NCI-H1694 treated with DMSO at 0.1 percent for 48 hours (cell line): ENCODE results near the gene ZNF382.
"Not testable (repeated sequence)": the region's sequence is repeated elsewhere in the genome, so short reads cannot be mapped to it uniquely, and the experiment has no call there.

Experiments
- DNase-seq: peaks from one replicate; lab custom pipeline; 2025; lab: John Stamatoyannopoulos, UW

The ZNF382 gene

DNA sequence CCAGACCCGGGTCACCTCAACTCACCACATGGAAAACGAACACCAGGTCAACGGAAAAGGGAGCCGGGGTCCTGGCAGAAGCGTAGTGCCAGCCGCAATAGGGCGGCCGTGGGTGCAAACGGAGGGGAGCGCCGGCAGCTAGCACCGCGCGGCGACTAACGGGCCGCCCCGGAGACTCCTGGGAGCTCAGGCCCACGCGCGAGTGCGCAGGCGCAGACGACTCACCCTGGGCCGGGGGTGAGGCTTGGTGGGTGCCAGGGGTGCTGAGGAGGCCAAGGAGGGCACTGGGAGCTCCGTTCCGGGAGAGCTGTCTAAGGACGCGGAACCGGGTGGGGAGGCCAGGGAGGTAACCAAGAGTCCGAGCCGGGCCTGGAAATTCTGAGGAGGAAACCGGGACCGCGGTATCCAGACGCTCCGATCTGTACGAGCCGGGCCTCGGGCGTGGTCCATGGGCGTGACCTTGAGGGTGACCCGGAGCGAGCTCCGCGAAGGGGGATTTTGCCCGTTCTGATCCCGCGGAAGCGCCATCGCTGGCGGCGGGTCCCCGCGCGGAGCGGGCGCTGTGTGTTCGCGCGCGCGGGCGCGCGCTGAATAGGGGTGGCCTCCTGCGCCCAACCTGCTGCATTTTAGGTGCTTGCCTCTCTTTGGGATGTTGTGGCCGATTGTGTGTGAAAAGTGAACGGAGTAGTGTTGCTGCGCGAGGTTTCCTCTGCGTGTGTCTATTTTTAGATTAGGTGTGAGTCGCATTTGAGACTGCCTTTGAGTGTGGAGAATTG lies at the start of gene ZNF382:
Gene ZNF382, plus strand, starts transcription at position 213 of the 776 bp plus-strand sequence. CDS start 4,602 bp downstream, outside the sequence.
- no peak for DNase-seq

DNA sequence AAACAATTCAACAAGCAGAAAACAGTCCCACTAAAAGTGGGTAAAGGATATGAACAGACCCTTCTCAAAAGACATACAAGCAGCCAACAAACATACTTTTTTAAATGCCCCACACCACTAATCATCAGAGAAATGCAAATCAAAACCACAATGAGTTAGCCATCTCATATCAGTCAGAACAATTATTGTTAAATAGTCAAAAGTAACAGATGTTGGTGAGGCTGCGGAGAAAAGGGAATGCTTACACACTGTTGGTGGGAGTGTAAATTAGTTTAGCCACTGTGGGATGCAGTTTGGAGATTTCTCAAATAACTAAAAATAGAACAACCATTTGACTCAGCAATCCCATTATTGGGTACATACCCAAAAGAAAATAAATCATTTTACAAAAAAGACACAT lies 40.7 kb upstream of the ZNF382 start:
- DNase-seq = no peak

DNA sequence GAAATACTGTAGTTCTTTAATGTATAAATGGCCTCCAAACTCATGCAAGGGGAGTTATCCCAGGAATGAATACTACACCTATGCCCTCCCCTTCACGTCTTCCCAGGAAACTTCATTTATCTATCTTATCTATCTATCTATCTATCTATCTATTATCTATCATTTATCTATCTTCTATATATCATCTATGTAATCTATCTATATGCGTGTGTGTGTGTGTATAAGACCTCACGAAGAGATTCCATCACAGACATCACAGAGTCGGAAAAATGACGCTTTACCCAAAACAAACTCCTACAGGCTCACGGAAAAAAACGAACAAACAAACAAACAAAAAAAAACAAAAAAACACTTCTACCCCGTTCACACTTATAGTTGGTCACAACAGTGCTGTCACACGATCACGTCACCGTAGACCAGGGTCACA lies 32.5 kb upstream of the ZNF382 start:
- DNase-seq = no peak

DNA sequence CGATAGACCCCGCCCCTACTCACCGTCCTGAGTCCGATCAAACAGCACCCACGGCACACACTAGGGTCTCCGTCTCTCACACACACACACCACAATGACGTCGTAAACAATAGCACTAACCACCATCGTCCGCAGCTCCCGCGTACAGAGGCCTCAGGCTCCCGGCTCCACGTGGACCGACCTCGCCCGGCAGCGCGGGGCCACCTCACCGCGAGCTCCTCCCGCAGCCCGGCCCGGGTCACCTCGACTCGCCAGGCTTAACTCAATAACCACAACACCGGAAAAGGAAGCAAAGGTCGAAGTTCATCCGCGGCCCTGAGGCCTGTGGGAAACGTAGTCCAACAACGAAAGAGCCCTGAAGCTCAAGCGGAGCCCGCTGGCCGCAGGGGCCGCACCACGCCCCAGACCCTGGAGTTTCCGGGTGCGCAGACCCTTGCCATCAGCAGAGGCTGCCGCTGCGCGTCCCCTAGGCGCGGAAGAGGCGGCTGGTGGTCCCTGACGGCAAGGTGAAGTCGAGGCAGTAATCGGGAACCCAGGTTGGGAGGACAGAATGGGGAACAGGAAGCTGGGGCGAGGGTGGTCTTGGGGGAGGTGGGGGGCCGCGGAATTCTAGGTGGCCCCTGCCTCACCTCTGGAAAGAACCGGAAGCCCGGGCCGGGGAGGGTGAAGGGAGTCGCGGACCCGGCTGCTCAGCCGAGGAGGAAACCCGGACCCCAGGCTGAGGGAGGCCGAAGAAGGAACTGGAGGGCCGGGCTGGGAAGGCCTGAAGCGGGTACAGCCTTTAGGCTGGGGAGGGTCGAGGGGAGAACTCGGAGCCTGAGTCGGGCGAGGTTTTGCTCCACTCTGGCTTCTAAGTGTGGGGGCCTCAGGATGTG lies 31.9 kb upstream of the ZNF382 start, which contains the start of gene ZNF529:
Gene ZNF529, minus strand, starts transcription at position 273 of the 875 bp plus-strand sequence. CDS start 946 bp downstream, outside the sequence.
- peak; percentile 44 for DNase-seq

DNA sequence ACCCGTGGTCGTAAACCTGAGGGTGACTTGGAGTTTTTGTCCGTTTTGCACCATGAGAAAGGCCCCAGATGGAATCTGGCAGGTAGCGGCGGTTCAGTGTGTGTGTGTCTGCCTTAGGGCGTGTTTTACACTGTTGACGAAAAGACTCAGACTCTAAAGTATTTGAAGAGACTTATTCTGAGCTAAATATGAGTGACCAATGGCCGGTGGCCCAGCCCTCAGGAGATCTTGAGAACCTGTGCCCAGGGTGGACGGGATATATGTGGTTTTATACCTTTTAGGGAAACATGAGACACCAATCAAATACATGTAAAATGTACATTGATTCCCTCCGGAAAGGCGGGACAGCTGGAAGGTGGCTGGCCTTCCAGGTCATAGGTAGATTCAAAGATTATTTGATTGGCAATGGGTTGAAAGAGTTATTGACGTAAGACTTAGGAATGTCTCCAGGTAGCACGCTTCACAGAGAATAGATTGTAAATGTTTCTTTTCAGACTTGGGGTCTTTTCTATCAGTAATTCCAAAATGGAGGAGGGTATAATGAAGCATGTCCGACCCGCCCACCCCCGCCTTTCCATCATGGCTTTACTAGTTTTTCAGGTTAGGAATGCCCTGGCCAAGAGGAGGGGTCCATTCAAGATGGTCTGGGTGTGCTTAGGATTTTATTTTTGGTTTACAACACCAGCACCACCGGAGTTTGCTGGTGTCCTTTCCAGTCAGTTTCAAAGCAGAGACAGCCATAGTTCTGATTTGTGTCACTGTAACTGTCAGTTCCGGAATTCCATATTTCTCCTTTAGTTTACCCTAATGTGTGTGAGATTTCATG lies 31.0 kb upstream of the ZNF382 start:
- no peak for DNase-seq

DNA sequence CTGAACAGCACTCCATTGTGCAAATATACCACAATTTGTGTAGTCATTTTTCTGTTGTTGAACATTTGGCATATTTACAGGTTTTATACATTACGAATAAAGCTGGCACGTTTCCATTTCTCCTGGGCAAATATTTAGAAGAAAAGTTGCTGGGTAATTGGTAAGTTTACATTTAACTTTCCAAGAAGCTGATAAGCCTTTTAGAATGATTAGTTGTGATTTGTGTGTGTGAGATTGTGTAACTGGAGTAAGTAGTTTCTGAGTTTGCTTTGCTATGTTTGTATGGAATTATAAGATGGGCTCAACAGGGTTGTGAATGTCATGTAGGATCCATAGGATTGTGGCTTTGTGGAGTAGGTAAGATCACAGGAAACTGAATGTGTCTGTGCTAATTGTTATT lies 30.4 kb upstream of the ZNF382 start:
- no peak for DNase-seq

DNA sequence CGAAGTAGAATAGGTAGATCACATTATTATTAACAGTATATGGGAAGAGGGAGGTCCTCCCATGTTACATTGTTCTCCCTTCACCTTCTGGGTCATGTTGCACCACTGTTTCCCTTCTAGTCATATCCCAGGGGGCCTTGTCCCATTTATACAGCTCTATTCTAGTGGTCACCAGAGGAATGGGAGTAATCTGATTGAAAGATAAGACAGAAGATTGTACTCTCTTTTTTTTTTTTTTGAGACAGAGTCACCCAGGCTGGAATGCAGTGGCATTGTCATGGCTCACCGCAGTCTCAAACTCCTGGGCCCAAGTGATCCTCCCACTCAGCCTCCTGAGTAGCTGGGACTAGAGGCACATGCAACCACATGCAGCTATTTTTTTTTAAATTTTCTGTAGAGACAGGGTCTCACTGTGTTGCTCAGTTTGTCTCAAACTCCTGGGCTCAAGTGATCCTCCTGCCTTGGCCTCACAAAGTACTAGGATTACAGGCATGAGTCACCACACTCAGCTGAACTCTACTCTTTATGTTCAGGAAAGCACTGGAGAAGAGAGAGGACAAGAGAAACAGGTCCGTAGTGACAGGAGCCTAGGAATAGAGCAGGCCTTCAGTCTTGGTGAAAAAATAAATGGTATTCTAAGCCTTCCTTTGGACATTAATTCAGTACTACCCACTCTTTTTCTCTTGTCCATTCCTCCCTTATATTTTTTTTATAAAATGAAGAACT lies 27.7 kb upstream of the ZNF382 start:
- DNase-seq = no peak

DNA sequence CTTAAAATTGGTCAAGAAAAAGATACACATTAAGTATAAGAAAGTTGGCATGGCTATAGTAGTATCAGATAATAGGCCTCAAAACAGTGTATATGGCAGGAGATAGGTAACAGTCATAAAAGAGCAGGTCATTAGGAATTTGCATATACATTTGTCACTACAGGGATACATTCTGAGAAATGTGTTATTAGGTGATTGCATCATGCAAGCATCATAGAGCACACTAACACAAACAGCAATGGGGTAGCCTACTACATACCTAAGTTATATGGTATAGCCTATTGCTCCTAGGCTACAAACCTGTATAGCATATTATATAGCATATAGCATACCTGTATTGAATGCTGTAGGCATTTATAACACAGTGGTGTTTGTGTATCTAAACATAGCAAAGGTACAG lies 25.9 kb upstream of the ZNF382 start:
- DNase-seq = no peak

DNA sequence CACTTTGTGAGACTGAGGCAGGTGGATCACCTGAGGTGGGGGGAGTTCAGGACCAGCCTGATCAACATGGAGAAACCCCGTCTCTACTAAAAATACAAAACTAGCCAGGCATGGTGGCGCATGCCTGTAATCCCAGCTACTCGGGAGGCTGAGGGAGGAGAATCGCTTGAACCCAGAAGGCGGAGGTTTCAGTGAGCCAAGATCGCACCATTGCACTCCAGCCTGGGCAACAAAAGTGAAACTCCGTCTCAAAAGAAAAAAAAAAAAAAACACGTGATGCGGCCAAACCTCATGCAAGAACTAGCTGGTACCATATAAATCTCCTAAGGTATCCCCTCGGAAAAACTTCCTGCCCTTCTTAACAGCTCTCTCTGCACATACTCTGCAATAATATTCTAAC lies 2.4 kb upstream of the ZNF382 start:
- not testable (repeated sequence) for DNase-seq

DNA sequence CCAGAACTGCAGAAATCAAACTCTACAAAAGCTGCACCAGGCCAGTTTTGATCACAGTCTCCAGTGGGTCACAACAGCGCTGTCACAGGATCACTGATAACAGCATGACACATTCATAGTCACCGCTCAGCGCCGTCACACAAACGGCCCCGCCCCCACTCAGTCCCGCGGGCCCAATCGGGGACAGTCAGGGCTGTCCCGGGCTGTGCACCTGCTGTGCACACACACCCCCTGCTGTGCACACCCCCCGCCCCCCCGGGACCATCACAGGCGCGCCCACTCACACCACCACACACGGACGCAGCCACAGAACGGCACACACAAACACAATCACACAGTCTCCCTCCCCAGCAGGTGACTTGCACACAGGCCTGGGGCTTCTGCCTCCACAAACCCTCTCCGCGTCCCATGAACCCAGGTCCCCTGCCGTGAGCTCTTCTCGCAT lies 435 bp upstream of the ZNF382 start:
- DNase-seq = no peak

DNA sequence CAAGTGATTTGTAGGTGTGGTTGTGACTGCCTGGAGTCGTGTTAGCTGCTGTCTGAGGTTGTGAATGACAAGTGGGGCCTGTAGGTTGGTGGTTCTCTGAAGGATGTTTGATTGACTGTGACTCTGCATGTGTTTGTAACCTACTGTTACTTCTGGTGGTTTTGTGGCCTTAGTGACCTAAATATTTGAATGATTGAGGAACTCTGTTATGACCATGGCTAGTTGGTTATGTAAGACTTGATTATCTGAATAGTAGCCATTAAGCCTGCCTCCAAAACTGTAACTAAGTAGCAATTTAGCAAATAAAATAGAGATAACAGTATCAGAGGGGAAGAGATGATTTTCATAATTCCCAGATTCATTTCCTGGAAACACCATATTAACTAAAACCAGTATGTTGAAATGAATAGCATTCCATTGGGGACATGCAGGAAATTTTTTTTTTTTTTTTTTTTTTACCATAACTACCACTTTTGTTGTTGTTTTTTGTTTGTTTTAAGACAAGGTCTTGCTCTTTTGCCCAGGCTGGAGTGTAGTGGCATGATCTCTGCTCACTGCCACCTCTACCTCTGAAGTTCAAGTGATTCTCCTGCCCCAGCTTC lies 865 bp downstream of the ZNF382 start:
- DNase-seq = no peak

DNA sequence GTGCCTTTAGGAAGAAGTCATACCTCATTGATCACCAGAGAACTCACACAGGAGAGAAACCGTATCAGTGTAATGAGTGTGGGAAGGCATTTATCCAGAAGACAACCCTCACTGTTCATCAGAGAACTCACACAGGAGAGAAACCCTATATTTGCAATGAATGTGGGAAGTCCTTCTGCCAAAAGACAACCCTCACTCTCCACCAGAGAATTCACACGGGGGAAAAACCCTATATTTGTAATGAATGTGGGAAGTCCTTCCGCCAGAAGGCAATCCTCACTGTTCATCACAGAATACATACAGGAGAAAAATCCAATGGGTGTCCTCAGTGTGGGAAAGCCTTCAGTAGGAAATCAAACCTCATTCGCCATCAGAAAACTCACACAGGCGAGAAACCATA lies 21.9 kb downstream of the ZNF382 start:
- DNase-seq = no peak

DNA sequence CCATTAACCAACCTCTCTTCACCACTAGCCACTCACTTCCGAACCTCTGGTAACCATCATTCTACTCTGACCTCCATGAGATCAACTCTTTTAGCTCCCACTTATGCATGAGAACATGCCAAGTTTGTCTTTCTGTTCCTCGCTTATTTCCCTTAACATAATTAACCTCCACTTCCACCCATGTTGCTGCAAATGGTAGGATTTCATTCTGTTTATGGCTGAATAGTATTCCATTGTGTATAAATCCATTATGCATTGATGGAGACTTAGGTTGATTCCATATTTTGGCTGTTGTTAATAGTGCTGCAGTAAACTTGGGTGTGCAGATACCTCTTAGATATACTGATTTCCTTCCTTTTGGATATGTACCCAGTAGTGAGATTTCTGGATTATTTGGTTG lies 30.2 kb downstream of the ZNF382 start:
- DNase-seq = no peak

DNA sequence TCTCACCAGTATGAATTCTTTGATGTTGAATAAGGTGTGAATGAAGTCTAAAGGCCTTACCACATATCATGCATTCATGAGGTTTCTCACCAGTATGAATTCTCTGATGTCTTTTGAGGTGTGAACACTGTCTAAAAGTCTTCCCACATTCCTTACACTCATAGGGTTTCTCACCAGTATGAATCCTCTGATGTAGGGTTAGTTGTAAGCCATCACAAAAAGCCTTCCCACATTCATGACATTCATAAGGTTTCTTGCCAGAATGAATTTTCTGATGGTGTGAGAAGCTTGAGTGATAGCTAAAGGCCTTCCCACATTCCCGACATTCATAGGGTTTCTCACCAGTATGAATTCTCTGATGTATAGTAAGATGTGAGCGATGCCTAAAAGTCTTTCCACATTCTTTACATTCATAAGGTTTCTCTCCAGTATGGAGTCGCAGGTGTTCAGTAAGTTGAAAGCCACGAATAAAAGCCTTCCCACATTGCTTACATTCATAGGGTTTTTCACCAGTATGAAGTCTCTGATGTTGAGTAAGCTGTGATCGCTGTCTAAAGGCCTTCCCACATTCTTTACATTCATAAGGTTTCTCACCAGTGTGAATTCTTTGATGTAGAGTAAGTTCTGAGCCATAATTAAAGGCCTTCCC lies 33.9 kb downstream of the ZNF382 start:
- no peak for DNase-seq

DNA sequence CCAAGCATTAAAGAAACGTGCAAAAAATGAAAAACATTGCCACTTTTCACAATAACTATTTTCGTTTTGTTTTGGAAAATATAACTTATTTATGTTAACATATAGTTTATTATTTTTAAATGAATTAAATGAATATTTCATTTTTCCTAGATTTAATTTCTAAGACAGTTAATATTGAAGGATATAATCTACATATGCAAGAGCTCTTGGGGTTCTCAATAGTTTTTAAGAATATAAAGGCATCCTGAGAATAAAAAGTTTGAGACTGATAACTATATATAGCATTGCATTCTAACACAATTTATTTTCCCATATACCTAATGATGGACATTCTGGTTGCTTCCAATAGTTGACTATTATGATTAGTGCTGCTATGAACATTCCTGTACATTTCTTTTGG lies 41.6 kb downstream of the ZNF382 start:
- DNase-seq = no peak

DNA sequence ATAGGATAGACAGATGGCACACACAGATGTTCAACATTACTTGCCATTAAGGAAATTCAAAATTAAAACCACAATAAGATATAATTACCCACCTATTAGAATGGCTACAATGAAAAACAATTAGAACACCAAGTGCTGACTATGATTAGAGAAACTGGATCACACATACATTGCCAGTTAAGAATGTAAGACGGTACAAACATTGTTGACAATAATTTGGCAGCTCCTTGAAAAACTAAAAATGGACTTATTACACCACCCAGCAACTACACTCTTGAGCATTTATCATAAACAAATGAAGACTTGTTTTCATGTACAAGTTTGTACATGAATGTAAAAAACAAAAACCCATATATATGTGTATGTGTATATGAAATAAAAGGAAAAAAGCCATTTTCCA lies 47.8 kb downstream of the ZNF382 start:
- DNase-seq = no peak

DNA sequence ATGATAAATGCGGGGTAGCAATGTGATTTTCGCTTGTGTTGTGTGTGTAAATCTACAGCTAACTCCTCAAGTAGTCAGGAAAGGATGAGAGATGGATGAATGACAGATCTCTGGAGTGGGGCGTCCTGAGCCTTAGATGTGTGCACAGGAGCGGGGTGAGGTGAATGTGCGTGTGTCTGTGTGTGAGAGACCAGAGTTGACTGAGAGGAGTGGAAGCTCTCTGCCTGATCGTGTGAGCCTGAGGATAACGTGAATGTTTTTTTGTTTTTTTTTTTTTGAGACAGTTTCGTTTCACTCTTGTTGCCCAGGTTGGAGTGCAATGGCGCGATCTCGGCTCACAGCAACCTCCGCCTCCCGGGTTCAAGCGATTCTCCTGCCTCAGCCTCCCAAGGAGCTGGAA lies 60.7 kb downstream of the ZNF382 start:
- no peak for DNase-seq

DNA sequence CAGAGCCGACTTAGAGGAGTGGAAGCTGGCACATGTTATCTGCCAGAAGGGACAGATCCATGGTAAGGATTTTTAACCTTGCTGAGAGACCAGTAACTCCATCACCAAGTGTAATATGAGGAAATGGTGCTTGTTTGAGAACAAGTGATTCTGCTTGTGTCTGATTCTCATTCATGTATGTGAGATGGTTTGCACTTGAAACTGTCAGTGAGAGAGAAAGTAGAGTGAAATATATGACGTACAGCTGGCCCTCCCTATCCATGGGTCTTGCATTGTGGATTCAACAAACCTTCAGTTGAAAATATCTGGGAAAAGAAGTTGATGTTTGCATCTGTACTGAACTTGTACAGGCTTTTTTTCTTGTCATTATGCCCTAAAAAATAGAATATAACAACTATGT lies 63.5 kb downstream of the ZNF382 start:
- no peak for DNase-seq

DNA sequence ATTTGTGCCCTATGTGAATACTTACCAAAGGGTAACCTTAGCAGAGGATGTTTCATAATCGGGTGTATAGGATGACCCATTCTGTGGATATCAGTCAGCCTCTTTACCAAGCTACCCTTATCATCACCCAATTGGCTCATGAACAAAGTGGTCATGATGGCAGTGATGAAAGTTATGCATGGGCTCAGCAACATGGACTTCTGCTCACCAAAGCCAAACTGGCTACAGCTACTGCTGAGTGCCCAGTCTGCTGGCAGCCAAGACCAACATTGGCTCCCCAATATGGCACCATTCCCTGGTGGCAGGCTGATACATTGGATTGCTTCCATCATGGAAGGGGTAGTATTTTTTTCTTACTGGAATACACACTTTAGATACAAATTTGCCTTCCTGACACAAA lies 67.3 kb downstream of the ZNF382 start:
- DNase-seq = no peak

DNA sequence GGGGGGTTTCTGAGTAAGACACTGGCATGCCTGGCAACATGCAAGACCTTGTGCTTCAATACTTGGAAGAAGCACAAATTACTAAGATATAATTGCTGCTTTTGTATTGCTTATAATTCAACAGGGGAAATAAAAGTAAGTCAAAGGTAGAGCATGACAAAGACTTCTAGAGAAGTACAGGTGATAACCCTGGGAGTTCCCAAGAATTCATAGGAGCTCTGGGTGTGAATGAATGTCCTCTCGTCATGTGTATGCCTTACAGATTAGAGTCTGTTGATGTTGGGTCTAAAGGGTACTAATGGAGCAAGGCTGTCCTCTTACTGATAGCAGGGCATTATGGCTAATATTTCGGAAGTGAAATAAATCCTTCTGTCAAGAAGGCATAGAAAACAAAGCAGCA lies 69.1 kb downstream of the ZNF382 start:
- DNase-seq = no peak

DNA sequence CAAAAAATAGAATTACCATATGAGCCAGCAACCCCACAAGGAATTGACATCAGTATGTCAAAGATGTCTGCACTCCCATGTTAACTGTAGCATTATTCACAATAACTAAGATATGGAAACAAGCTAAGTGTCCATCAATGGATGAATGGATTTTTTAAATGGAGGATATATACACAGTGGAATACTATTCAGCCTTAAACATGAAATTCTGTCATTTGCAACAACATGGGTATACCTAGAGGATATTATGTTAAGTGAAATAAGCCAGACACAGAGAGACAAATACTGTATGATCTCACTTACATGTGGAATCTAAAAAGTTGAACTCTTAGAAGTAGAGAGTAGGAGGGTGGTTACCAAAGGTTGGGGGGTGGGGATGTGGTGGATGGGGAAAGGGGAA lies 74.3 kb downstream of the ZNF382 start:
- no peak for DNase-seq
